H1 (cell line): ENCODE measurements around the gene ITPK1. TPM values are rescaled to one million over a fixed set of nuclear protein-coding genes. Genes with fewer than 3 reads are reported as not detected.

Experiments used
- CTCF ChIA-PET: fragments of 300-600 bp; sonication (Branson Sonifier 250); formaldehyde crosslinking; loops from one replicate; lab custom pipeline; 2021; ENCODE audit not compliant: partially characterized antibody; lab: Charles Lee
- POLR2A ChIA-PET: fragments of 300-600 bp; sonication (Branson Sonifier 250); formaldehyde crosslinking; loops from one replicate; lab custom pipeline; 2021; ENCODE audit warnings: inconsistent platforms; ENCODE audit not compliant: partially characterized antibody; lab: Charles Lee
- DNase-seq, 2 experiments: peaks; one replicate each; pipeline versions ENCODE4 v3.0.0 to v3.0.0-alpha.2; 2010 to 2022; ENCODE audit warnings: low spot score in 2 of 2, low read depth in 1 of 2, mixed read lengths in 1 of 2
- FAIRE-seq: peaks from 2 replicates; lab custom pipeline; 2011; peaks lifted over from hg19 to GRCh38; lab: Jason Lieb, UNC
- H2AFZ ChIP-seq: 2 replicates; pipeline ENCODE4 v1.8.1; 2012; ENCODE audit warnings: low read length, inconsistent platforms
- H2AK5ac ChIP-seq: 2 replicates; pipeline ENCODE4 v1.6.1; 2013; ENCODE audit warnings: low read depth, low read length
- H2BK120ac ChIP-seq: replicated peaks from 2 replicates; pipeline ENCODE3; 2013; ENCODE audit warnings: low read depth, low read length, inconsistent platforms
- H2BK12ac ChIP-seq: 2 replicates; pipeline ENCODE4 v1.6.1; 2013; ENCODE audit warnings: low read depth, low read length
- H2BK15ac ChIP-seq: 2 replicates; pipeline ENCODE4 v1.6.1; 2013; ENCODE audit warnings: low read length
- H2BK20ac ChIP-seq: 2 replicates; pipeline ENCODE4 v1.6.1; 2013; ENCODE audit warnings: low read length
- H2BK5ac ChIP-seq: 2 replicates; pipeline ENCODE4 v1.6.1; 2013; ENCODE audit warnings: low read depth, low read length
- H3K14ac ChIP-seq: 2 replicates; pipeline ENCODE4 v1.6.1; 2013; ENCODE audit warnings: inconsistent platforms; ENCODE audit not compliant: insufficient read length
- H3K18ac ChIP-seq: 2 replicates; pipeline ENCODE4 v1.6.1; 2013; ENCODE audit warnings: low read length; ENCODE audit errors: extremely low read depth
- H3K23ac ChIP-seq: 2 replicates; pipeline ENCODE4 v1.6.1; 2013; ENCODE audit warnings: inconsistent platforms; ENCODE audit not compliant: insufficient read length
- H3K23me2 ChIP-seq: 2 replicates; pipeline ENCODE4 v1.6.1; 2013; ENCODE audit warnings: low read depth, low read length
- H3K27ac ChIP-seq: 2 replicates; pipeline ENCODE4 v1.6.1; 2011; ENCODE audit warnings: low read depth, low read length, inconsistent platforms
- H3K27me3 ChIP-seq, 4 experiments: replicated peaks in 1 of 4; 1 replicate in 1 of 4; 2 replicates in 3 of 4; pipeline versions ENCODE4 v1.6.1 to v1.8.1; 2011 to 2013; ENCODE audit warnings: low read length in 3 of 4, mild to moderate bottlenecking in 3 of 4, inconsistent platforms in 2 of 4, mixed read lengths in 2 of 4, moderate library complexity in 1 of 4; ENCODE audit not compliant: control insufficient read depth in 3 of 4, insufficient read depth in 3 of 4; ENCODE audit errors: extremely low read depth in 1 of 4
- H3K36me3 ChIP-seq, 4 experiments: 2 replicates each; pipeline versions ENCODE4 v1.6.1 to v1.8.1; 2011 to 2013; ENCODE audit warnings: mild to moderate bottlenecking in 4 of 4, low read length in 3 of 4, moderate library complexity in 2 of 4, control low read depth in 1 of 4, inconsistent platforms in 1 of 4; ENCODE audit not compliant: insufficient read depth in 4 of 4, control insufficient read depth in 2 of 4
- H3K4ac ChIP-seq: replicated peaks from 2 replicates; pipeline ENCODE3; 2013; ENCODE audit warnings: low read length, low read depth, mixed read lengths, inconsistent platforms; ENCODE audit not compliant: insufficient read length
- H3K4me1 ChIP-seq, 4 experiments: replicated peaks in 1 of 4; 1 replicate in 1 of 4; 2 replicates in 3 of 4; pipeline versions ENCODE4 v1.6.1 to v1.8.1; 2011 to 2013; ENCODE audit warnings: low read length in 3 of 4, inconsistent platforms in 2 of 4, mixed read lengths in 1 of 4; ENCODE audit not compliant: insufficient read depth in 4 of 4, control insufficient read depth in 3 of 4
- H3K4me2 ChIP-seq, 2 experiments: 2 replicates each; pipeline versions ENCODE4 v1.6.1 to v1.8.1; 2011 to 2013; ENCODE audit warnings: low read depth in 2 of 2, low read length in 2 of 2, control low read depth in 1 of 2, inconsistent platforms in 1 of 2, mild to moderate bottlenecking in 1 of 2; ENCODE audit not compliant: insufficient read depth in 1 of 2
- H3K4me3 ChIP-seq, 4 experiments: fragments of 200-600, 300-600 bp in 1 of 4; sonication (generic), shearing (Covaris generic), sonication (Bioruptor Twin) in 1 of 4; 2 replicates each; pipeline versions ENCODE4 v1.5.1 to v1.8.1; 2011 to 2016; ENCODE audit warnings: low read length in 4 of 4, low read depth in 3 of 4, control low read depth in 2 of 4, inconsistent platforms in 2 of 4, mild to moderate bottlenecking in 2 of 4, mixed read lengths in 1 of 4, moderate library complexity in 1 of 4; ENCODE audit not compliant: insufficient read depth in 2 of 4; ENCODE audit errors: extremely low read depth in 1 of 4
- H3K56ac ChIP-seq: replicated peaks from 2 replicates; pipeline ENCODE3; 2013; ENCODE audit warnings: low read depth, mild to moderate bottlenecking, mixed read lengths, low read length, inconsistent platforms; ENCODE audit not compliant: insufficient read length
- H3K79me1 ChIP-seq: 2 replicates; pipeline ENCODE4 v1.6.1; 2013; ENCODE audit warnings: low read depth, low read length, control low read depth
- H3K79me2 ChIP-seq, 2 experiments: 2 replicates each; pipeline versions ENCODE4 v1.6.1 to v1.8.1; 2012 to 2013; ENCODE audit warnings: low read length in 2 of 2, mild to moderate bottlenecking in 2 of 2, inconsistent platforms in 1 of 2; ENCODE audit not compliant: insufficient read depth in 2 of 2, control insufficient read depth in 1 of 2
- H3K9ac ChIP-seq, 4 experiments: replicated peaks in 1 of 4; 1 replicate in 1 of 4; 2 replicates in 3 of 4; pipeline versions ENCODE4 v1.6.1 to v1.8.1; 2011 to 2013; ENCODE audit warnings: low read depth in 3 of 4, low read length in 3 of 4, control low read depth in 2 of 4, mild to moderate bottlenecking in 2 of 4, moderate library complexity in 2 of 4, inconsistent platforms in 1 of 4; ENCODE audit errors: extremely low read depth in 1 of 4
- H3K9me3 ChIP-seq, 2 experiments: 2 replicates each; pipeline versions ENCODE4 v1.6.1 to v1.8.1; 2012 to 2013; ENCODE audit warnings: mild to moderate bottlenecking in 2 of 2, moderate library complexity in 2 of 2, control low read depth in 1 of 2, inconsistent platforms in 1 of 2, low read depth in 1 of 2, low read length in 1 of 2, mixed read lengths in 1 of 2; ENCODE audit not compliant: insufficient read depth in 2 of 2
- H4K20me1 ChIP-seq, 2 experiments: replicated peaks in 1 of 2; 2 replicates each; pipeline versions ENCODE3 to v1.8.1; 2011 to 2013; ENCODE audit warnings: inconsistent platforms in 2 of 2, low read length in 2 of 2, mild to moderate bottlenecking in 1 of 2; ENCODE audit not compliant: insufficient read depth in 2 of 2, control insufficient read depth in 1 of 2
- H4K5ac ChIP-seq: 2 replicates; pipeline ENCODE4 v1.6.1; 2013; ENCODE audit warnings: low read length, low read depth, mixed read lengths, inconsistent platforms; ENCODE audit not compliant: insufficient read length
- H4K8ac ChIP-seq: 2 replicates; pipeline ENCODE4 v1.8.0; 2013; ENCODE audit warnings: mild to moderate bottlenecking, moderate library complexity, low read length, inconsistent platforms; ENCODE audit not compliant: insufficient read depth; ENCODE audit errors: extremely low read depth
- H4K91ac ChIP-seq: replicated peaks from 2 replicates; pipeline ENCODE3; 2013; ENCODE audit warnings: low read length, mixed read lengths, inconsistent platforms; ENCODE audit not compliant: insufficient read length
- BRCA1 ChIP-seq: IDR thresholded peaks from 2 replicates; pipeline ENCODE4 v1.6.1; 2012; ENCODE audit warnings: low read depth, low read length, improper control_type of control experiment
- CEBPB ChIP-seq: IDR thresholded peaks from 2 replicates; pipeline ENCODE4 v1.6.1; 2012; ENCODE audit warnings: low read depth, low read length
- KDM4A ChIP-seq: IDR thresholded peaks from one replicate; pipeline ENCODE4 v1.7.1; 2012; ENCODE audit warnings: low read depth, mild to moderate bottlenecking, moderate library complexity, low read length, inconsistent platforms; ENCODE audit not compliant: severe bottlenecking
- MAFK ChIP-seq: IDR thresholded peaks from 2 replicates; pipeline ENCODE4 v1.6.1; 2012; ENCODE audit warnings: low read depth, mild to moderate bottlenecking, improper control_type of control experiment, low read length
- NANOG ChIP-seq: IDR thresholded peaks from 2 replicates; pipeline ENCODE4 v1.6.1; 2011; ENCODE audit warnings: low read length, low read depth, mild to moderate bottlenecking, inconsistent platforms; ENCODE audit not compliant: insufficient read depth, poor library complexity, severe bottlenecking
- RBBP5 ChIP-seq: IDR thresholded peaks from 2 replicates; pipeline ENCODE4 v1.7.1; 2012; ENCODE audit warnings: low read depth, mild to moderate bottlenecking, inconsistent platforms, low read length, moderate library complexity, borderline replicate concordance
- YY1 ChIP-seq: IDR thresholded peaks from 2 replicates; pipeline ENCODE4 v1.6.1; 2011; ENCODE audit warnings: low read depth, mild to moderate bottlenecking, low read length
- WGBS, 2 experiments: shearing (Covaris generic) in 1 of 2; methylation state at CpG; one replicate each; pipeline versions ENCODE4 v1.1.6 to v1.1.7; 2013 to 2015; ENCODE audit warnings: low lambda C conversion rate in 2 of 2, mixed read lengths in 2 of 2, inconsistent platforms in 1 of 2, low coverage in 1 of 2, missing lambda C conversion rate in 1 of 2; ENCODE audit not compliant: insufficient replicate concordance in 2 of 2, insufficient coverage in 1 of 2, insufficient read length in 1 of 2; ENCODE audit errors: extremely low coverage in 1 of 2, missing lambda C conversion rate in 1 of 2; 5-methylcytosine and 5-hydroxymethylcytosine counted together
- polyA plus RNA-seq, 7 experiments: library from polyadenylated mRNA; depleted of rRNA in 3 of 7; stranded (reverse) in 5 of 7; unstranded in 2 of 7; fragments of >200 nt in 5 of 7; fragments of 200-250 nt in 2 of 7; gene quantifications; 1 replicate in 5 of 7; 2 replicates in 1 of 7; 4 replicates in 1 of 7; pipeline versions ENCODE4 v1.2.1 to v1.2.3, GENCODE V29; 2011 to 2013; ENCODE audit warnings: missing spikeins in 2 of 7, mixed read lengths in 2 of 7
- total RNA-seq: library from RNA; stranded (reverse); fragmentation: NEBNext Ultra II Directional; extraction: Animal tissue kit (Norgen Biotek cat#: 25700); gene quantifications from 2 replicates; pipeline ENCODE4 v1.2.1, GENCODE V29; 2021

ITPK1 gene
- total and polyA plus RNA-seq, 2 of the 8 experiments (the other 6 are each of a cell fraction or from before 2014, with no cell fraction given), result 108 to 143 TPM

- Histone ChIP-seq H3K9me3 (no peaks in the 10 kb centered on the region), H3K79me1 (no peaks in the 10 kb centered on the region), H2AFZ (no peak overlapping the region), H3K23ac (no peak overlapping the region), H2AK5ac (no peak overlapping the region), H2BK5ac (no peak overlapping the region), H2BK120ac (no peak overlapping the region), H4K8ac (no peak overlapping the region), H3K56ac (no peak overlapping the region), H2BK15ac (no peak overlapping the region), H3K4me1 (no peaks in the 10 kb centered on the region), H3K9ac (no peak overlapping the region), H3K14ac (no peak overlapping the region), H3K27ac (no peak overlapping the region), H3K4me2 (no peak overlapping the region), H4K91ac (no peak overlapping the region), H3K4me3 (no peak overlapping the region), H4K20me1 (peaks cover 0 to 5% of the 10 kb centered on the region in 2 experiments), H3K79me2 (no peaks in the 10 kb centered on the region), H3K4ac (no peak overlapping the region), H3K36me3 (peaks cover 9 to 17% (median 13%) of the 10 kb centered on the region in 4 experiments; a peak in 5 of 8 replicates), H2BK20ac (no peak overlapping the region), H3K27me3 (no peaks in the 10 kb centered on the region), H3K23me2 (no peaks in the 10 kb centered on the region), H2BK12ac (no peak overlapping the region), H4K5ac (no peak overlapping the region), H3K18ac (no peak overlapping the region)
- TF ChIP-seq KDM4A (no peak), YY1 (no peak), MAFK (no peak), NANOG (no peak), CEBPB (no peak), RBBP5 (no peak), BRCA1 (no peak)
- ChIA-PET POLR2A (interaction anchor here (1.4 kb wide), 1 partner anchor 11 kb away, joined by 3 read pairs; no protein-coding TSS in a partner anchor), CTCF (interaction anchor here (1.0 kb wide), 1 partner anchor 153 kb away, joined by 3 read pairs; no protein-coding TSS in a partner anchor)
- whole genome bisulfite sequencing, 2 experiments, result 89% methylated on average over 24 of the region's 24 CpGs; no CpG with 5 or more reads in 1 of the 2 experiments
- FAIRE-seq, result no peak
- DNase-seq, result no peak
These were observed 166.1 kb downstream of the ITPK1 start for GRCh38 chr14:92949496-92950192.
